SK-N-SH (cell line): Measurements from ENCODE around the gene INO80. TPM values are rescaled to one million over a fixed set of nuclear protein-coding genes. Genes with fewer than 3 reads are reported as not detected.

ENCODE experiments used
- CTCF ChIA-PET: fragments of 300-600, 350-600 bp; formaldehyde crosslinking; extraction: SDS; loops from one replicate; lab custom pipeline; 2021; lab: Yijun Ruan, JAX
- POLR2A ChIA-PET: fragments of 350-600 bp; sonication (Branson Sonifier 250); formaldehyde crosslinking; extraction: SDS; loops from one replicate; lab custom pipeline; 2020; ENCODE audit warnings: antibody characterized with exemption, inconsistent platforms; lab: Yijun Ruan, JAX
- DNase-seq: peaks from one replicate; pipeline ENCODE4 v3.0.0; 2012
- H2AFZ ChIP-seq: fragments of 200-600 bp; sonication (generic); 2 replicates; pipeline ENCODE4 v1.8.1; 2016; ENCODE audit warnings: antibody characterized with exemption, mild to moderate bottlenecking, low read depth
- H3F3A ChIP-seq: fragments of 200-600 bp; sonication (generic); replicated peaks from 2 replicates; pipeline ENCODE3; 2016; ENCODE audit warnings: antibody characterized with exemption, mild to moderate bottlenecking; ENCODE audit not compliant: insufficient read depth
- H3K27ac ChIP-seq, 2 experiments: fragments of 200-500 bp in 1 of 2; fragments of 200-600 bp in 1 of 2; sonication (Bioruptor generic) in 1 of 2; sonication (generic), shearing (Covaris generic) in 1 of 2; 2 replicates each; pipeline versions ENCODE4 v1.5.1 to v1.6.1; 2014 to 2016; ENCODE audit warnings: low read depth in 2 of 2, inconsistent platforms in 1 of 2, low read length in 1 of 2, mild to moderate bottlenecking in 1 of 2, mixed read lengths in 1 of 2
- H3K27me3 ChIP-seq: fragments of 200-600 bp; sonication (generic), shearing (Covaris generic); 2 replicates; pipeline ENCODE4 v1.6.1; 2016; ENCODE audit warnings: mixed run types; ENCODE audit not compliant: insufficient read depth
- H3K36me3 ChIP-seq, 2 experiments: fragments of 200-500 bp in 1 of 2; fragments of 200-600 bp in 1 of 2; sonication (Bioruptor generic) in 1 of 2; sonication (generic) in 1 of 2; replicated peaks in 1 of 2; 2 replicates each; pipeline versions ENCODE3 to v1.5.1; 2014 to 2016; ENCODE audit warnings: low read length in 1 of 2, mild to moderate bottlenecking in 1 of 2; ENCODE audit not compliant: insufficient read depth in 2 of 2, control insufficient read depth in 1 of 2
- H3K4me1 ChIP-seq, 2 experiments: fragments of 200-500 bp in 1 of 2; fragments of 200-600 bp in 1 of 2; sonication (Bioruptor generic) in 1 of 2; sonication (generic), shearing (Covaris generic) in 1 of 2; 2 replicates each; pipeline versions ENCODE4 v1.5.1 to v1.6.1; 2014 to 2016; ENCODE audit warnings: low read depth in 1 of 2, low read length in 1 of 2, mixed run types in 1 of 2; ENCODE audit not compliant: insufficient read depth in 2 of 2, control insufficient read depth in 1 of 2
- H3K4me2 ChIP-seq: fragments of 200-600 bp; sonication (generic), shearing (Covaris generic); 2 replicates; pipeline ENCODE4 v1.6.1; 2017; ENCODE audit warnings: mixed run types
- H3K4me3 ChIP-seq, 2 experiments: fragments of 200-500 bp in 1 of 2; fragments of 200-600 bp in 1 of 2; sonication (Bioruptor generic) in 1 of 2; sonication (generic), shearing (Covaris generic) in 1 of 2; 2 replicates each; pipeline versions ENCODE4 v1.5.1 to v1.8.1; 2014 to 2016; ENCODE audit warnings: low read depth in 2 of 2, inconsistent platforms in 1 of 2, low read length in 1 of 2, mild to moderate bottlenecking in 1 of 2, mixed read lengths in 1 of 2, moderate library complexity in 1 of 2
- H3K79me2 ChIP-seq: fragments of 200-600 bp; sonication (generic); 2 replicates; pipeline ENCODE4 v1.8.1; 2017; ENCODE audit warnings: mild to moderate bottlenecking; ENCODE audit not compliant: insufficient read depth
- H3K9ac ChIP-seq: fragments of 200-600 bp; sonication (generic); 2 replicates; pipeline ENCODE4 v1.6.1; 2017; ENCODE audit warnings: mixed run types
- H3K9me2 ChIP-seq: fragments of 200-600 bp; sonication (generic); 2 replicates; pipeline ENCODE4 v1.6.1; 2017; ENCODE audit warnings: mixed run types
- H3K9me3 ChIP-seq: fragments of 200-600 bp; sonication (generic); 2 replicates; pipeline ENCODE4 v1.6.1; 2017; ENCODE audit warnings: mixed run types, mild to moderate bottlenecking, moderate library complexity
- H4K20me1 ChIP-seq: fragments of 200-600 bp; sonication (generic); 2 replicates; pipeline ENCODE4 v1.6.1; 2017; ENCODE audit warnings: mild to moderate bottlenecking, mixed run types; ENCODE audit not compliant: insufficient read depth
- ELF1 ChIP-seq: IDR thresholded peaks from 2 replicates; pipeline ENCODE4 v1.4.0; 2012
- FOXM1 ChIP-seq: IDR thresholded peaks from 2 replicates; pipeline ENCODE4 v1.4.0; 2012; ENCODE audit warnings: low read depth, mild to moderate bottlenecking
- MEF2A ChIP-seq: IDR thresholded peaks from 2 replicates; pipeline ENCODE4 v1.4.0; 2012; ENCODE audit warnings: low read depth, borderline replicate concordance
- MXI1 ChIP-seq: IDR thresholded peaks from 2 replicates; pipeline ENCODE4 v1.6.1; 2012; ENCODE audit warnings: mild to moderate bottlenecking, low read depth, low read length, improper control_type of control experiment
- NRF1 ChIP-seq: IDR thresholded peaks from 2 replicates; pipeline ENCODE4 v1.6.1; 2012; ENCODE audit warnings: low read depth, mild to moderate bottlenecking, low read length
- PBX3 ChIP-seq: IDR thresholded peaks from 2 replicates; pipeline ENCODE4; 2012
- RAD21 ChIP-seq: IDR thresholded peaks from 2 replicates; pipeline ENCODE4 v1.6.1; 2012; ENCODE audit warnings: mild to moderate bottlenecking, low read length
- RCOR1 ChIP-seq: fragments of 150-350 bp; IDR thresholded peaks from 2 replicates; pipeline ENCODE4 v1.6.1; 2017; ENCODE audit warnings: antibody characterized with exemption, low read length
- RXRA ChIP-seq: IDR thresholded peaks from 2 replicates; pipeline ENCODE4 v1.4.0; 2012; ENCODE audit warnings: low read depth, mild to moderate bottlenecking, borderline replicate concordance
- SIN3A ChIP-seq: IDR thresholded peaks from 2 replicates; pipeline ENCODE4 v1.6.1; 2012; ENCODE audit warnings: low read depth, mild to moderate bottlenecking, low read length, moderate library complexity, borderline replicate concordance
- TEAD4 ChIP-seq: IDR thresholded peaks from 2 replicates; pipeline ENCODE4 v1.4.0; 2012; ENCODE audit warnings: mild to moderate bottlenecking, borderline replicate concordance; ENCODE audit not compliant: insufficient read depth
- USF1 ChIP-seq: IDR thresholded peaks from 2 replicates; pipeline ENCODE4 v1.4.0; 2012; ENCODE audit warnings: low read depth, borderline replicate concordance
- ZBTB33 ChIP-seq: IDR thresholded peaks from 2 replicates; pipeline ENCODE4 v1.4.0; 2012; ENCODE audit warnings: low read depth, borderline replicate concordance
- WGBS: methylation state at CpG from one replicate; pipeline ENCODE4 v1.1.6; 2017; ENCODE audit warnings: low lambda C conversion rate; 5-methylcytosine and 5-hydroxymethylcytosine counted together
- polyA plus RNA-seq, 3 experiments: library from polyadenylated mRNA; depleted of rRNA; stranded (reverse); fragments of >200 nt; gene quantifications; 2 replicates each; pipeline ENCODE4 v1.2.3, GENCODE V29; 2012

Gene INO80
- polyA plus RNA-seq, 1 of the 3 experiments (the other 2 are of a cell fraction) = 4.6 TPM

GRCh38 chr15:41004490-41004889 is 111.6 kb downstream of the INO80 start (continued):
- TF ChIP-seq RCOR1 (no peak), NRF1 (no peak), ELF1 (no peak), FOXM1 (no peak), USF1 (no peak), MEF2A (no peak), SIN3A (no peak)

- Histone ChIP-seq H2AFZ (no peak overlapping the region), H3K36me3 (peaks cover 43 to 56% of the 10 kb centered on the region in 2 experiments), H3K4me2 (no peak overlapping the region), H3K4me1 (no peaks in the 10 kb centered on the region), H3F3A (no peaks in the 10 kb centered on the region), H3K9ac (no peak overlapping the region), H3K27me3 (no peaks in the 10 kb centered on the region), H3K79me2 (no peaks in the 10 kb centered on the region), H3K27ac (no peak overlapping the region), H3K9me3 (no peaks in the 10 kb centered on the region), H3K4me3 (no peak overlapping the region), H3K9me2 (no peaks in the 10 kb centered on the region), H4K20me1 (no peaks in the 10 kb centered on the region)
- no peak for TF ChIP-seq RAD21
- no peak for DNase-seq
- CTCF ChIA-PET = interaction anchor here (1.1 to 1.4 kb wide), 2 partner anchors 16 to 96 kb away, joined by 3 read pairs; no protein-coding TSS in a partner anchor
- POLR2A ChIA-PET = no interaction called here
- WGBS = 92% methylated on average over 5 of the region's 5 CpGs
Observed at GRCh38 chr15:41001524-41002214, 114.4 kb downstream of the INO80 start.

GRCh38 chr15:40999190-40999589 is 116.9 kb downstream of the INO80 start:
- peaks cover 38 to 62% of the 10 kb centered on the region in 2 experiments for H3K36me3 ChIP-seq
- H3K27me3 ChIP-seq = no peaks in the 10 kb centered on the region
- 83% methylated on average over 4 of the region's 4 CpGs for WGBS
- DNase-seq = no peak
- no peaks in the 10 kb centered on the region for H3K4me1 ChIP-seq
- no peak overlapping the region for H3K9ac ChIP-seq
- no peak overlapping the region for H2AFZ ChIP-seq
- H3K4me2 ChIP-seq = no peak overlapping the region
- ChIA-PET POLR2A (no interaction called here), CTCF (interaction anchor here (1.5 to 1.8 kb wide), 2 partner anchors 20 to 23 kb away, joined by 4 to 5 read pairs; no protein-coding TSS in a partner anchor)
- no peaks in the 10 kb centered on the region for H3F3A ChIP-seq
- H3K27ac ChIP-seq = no peak overlapping the region
- TF ChIP-seq TEAD4 = no peak
- TF ChIP-seq RXRA = no peak
- no peak for TF ChIP-seq SIN3A
- TF ChIP-seq FOXM1 = no peak
- no peak for TF ChIP-seq PBX3
- no peak for TF ChIP-seq ZBTB33
- no peak for TF ChIP-seq MXI1
- no peak for TF ChIP-seq USF1
- H3K9me2 ChIP-seq = no peaks in the 10 kb centered on the region
- H3K4me3 ChIP-seq = no peak overlapping the region
- no peaks in the 10 kb centered on the region for H3K9me3 ChIP-seq
- H4K20me1 ChIP-seq = no peaks in the 10 kb centered on the region
- H3K79me2 ChIP-seq = no peaks in the 10 kb centered on the region
